Parathyroid adenoma (tissue), 2 donors: ENCODE measurements around the gene EVI5L.

Source experiments
- H2AFZ ChIP-seq: fragments of 300-600 bp; sonication (generic); one replicate; pipeline ENCODE4 v1.7.0; 2017; ENCODE audit warnings: antibody characterized with exemption, mild to moderate bottlenecking
- H3K27ac ChIP-seq: fragments of 300-600 bp; sonication (generic); one replicate; pipeline ENCODE4 v1.7.0; 2017
- H3K27me3 ChIP-seq: fragments of 300-600 bp; sonication (generic); one replicate; pipeline ENCODE4 v1.7.0; 2017; ENCODE audit warnings: low read length; ENCODE audit not compliant: control insufficient read depth, insufficient read depth
- H3K36me3 ChIP-seq: fragments of 300-600 bp; sonication (generic); one replicate; pipeline ENCODE4 v1.7.0; 2017; ENCODE audit warnings: low read length; ENCODE audit not compliant: control insufficient read depth, insufficient read depth
- H3K4me1 ChIP-seq: fragments of 300-600 bp; sonication (generic); one replicate; pipeline ENCODE4 v1.7.0; 2017; ENCODE audit warnings: control low read depth
- H3K4me2 ChIP-seq: fragments of 300-600 bp; sonication (generic); one replicate; pipeline ENCODE4 v1.7.0; 2017; ENCODE audit warnings: low read length
- H3K4me3 ChIP-seq: fragments of 300-600 bp; sonication (generic); one replicate; pipeline ENCODE4 v1.7.0; 2017; ENCODE audit warnings: low read depth, low read length
- H3K79me2 ChIP-seq: fragments of 300-600 bp; sonication (generic); one replicate; pipeline ENCODE4 v1.7.0; 2017; ENCODE audit warnings: control low read depth
- H3K9ac ChIP-seq: fragments of 300-600 bp; sonication (generic); one replicate; pipeline ENCODE4 v1.7.0; 2017; ENCODE audit warnings: mild to moderate bottlenecking
- H3K9me3 ChIP-seq: fragments of 300-600 bp; sonication (generic); one replicate; pipeline ENCODE4 v1.7.0; 2017; ENCODE audit warnings: low read length; ENCODE audit not compliant: control insufficient read depth
- TF ChIP-seq, protein P1 (sequence below): fragments of 300-600 bp; sonication (generic); IDR thresholded peaks from one replicate; pipeline ENCODE4 v1.7.0; 2017; ENCODE audit warnings: antibody characterized with exemption, mild to moderate bottlenecking
- donor health status: primary hyperparathyroidism.

Gene EVI5L

DNA sequence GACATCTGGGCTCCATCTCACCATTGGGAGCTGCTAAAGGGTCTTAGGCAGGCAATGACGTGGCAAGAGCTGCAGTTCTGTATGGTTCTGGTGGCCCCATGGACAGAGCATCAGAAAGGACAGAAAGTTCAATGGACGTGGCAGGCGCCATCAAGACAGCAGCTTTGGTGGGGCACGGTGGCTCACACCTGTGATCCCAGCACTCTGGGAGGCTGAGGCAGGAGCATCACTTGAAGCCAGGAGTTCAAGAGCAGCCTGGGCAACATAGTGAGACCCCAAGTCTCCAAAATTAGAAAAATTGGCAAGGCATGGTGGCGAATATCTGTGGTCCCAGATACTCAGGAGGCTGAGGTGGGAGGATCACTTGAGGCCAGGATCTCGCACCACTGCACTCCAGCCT lies 9.5 kb downstream of the EVI5L start:
- no peaks in the 10 kb centered on the region for H3K36me3 ChIP-seq
- TF ChIP-seq, protein P1, sequence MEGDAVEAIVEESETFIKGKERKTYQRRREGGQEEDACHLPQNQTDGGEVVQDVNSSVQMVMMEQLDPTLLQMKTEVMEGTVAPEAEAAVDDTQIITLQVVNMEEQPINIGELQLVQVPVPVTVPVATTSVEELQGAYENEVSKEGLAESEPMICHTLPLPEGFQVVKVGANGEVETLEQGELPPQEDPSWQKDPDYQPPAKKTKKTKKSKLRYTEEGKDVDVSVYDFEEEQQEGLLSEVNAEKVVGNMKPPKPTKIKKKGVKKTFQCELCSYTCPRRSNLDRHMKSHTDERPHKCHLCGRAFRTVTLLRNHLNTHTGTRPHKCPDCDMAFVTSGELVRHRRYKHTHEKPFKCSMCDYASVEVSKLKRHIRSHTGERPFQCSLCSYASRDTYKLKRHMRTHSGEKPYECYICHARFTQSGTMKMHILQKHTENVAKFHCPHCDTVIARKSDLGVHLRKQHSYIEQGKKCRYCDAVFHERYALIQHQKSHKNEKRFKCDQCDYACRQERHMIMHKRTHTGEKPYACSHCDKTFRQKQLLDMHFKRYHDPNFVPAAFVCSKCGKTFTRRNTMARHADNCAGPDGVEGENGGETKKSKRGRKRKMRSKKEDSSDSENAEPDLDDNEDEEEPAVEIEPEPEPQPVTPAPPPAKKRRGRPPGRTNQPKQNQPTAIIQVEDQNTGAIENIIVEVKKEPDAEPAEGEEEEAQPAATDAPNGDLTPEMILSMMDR = no peak
- H3K4me3 ChIP-seq = no peak overlapping the region

DNA sequence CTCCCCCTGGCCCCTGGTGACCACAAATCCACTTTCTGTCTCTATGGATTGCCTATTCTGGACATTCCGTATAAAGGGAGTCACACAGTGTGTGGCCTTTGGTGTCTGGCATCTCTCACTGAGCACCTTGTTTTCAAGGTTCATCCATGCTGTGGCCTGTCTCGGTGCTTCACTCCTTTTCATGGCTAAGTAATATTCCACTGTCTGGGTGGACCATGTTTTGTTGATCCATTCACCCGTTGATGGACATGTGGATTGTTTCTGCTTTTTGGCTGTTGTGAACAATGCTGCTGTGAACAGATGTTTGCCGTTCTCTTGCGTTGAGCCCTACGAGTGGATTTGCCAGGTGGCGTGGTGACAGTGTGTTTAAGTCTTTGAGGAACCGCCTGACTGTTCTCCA lies 10.6 kb downstream of the EVI5L start:
- H3K9ac ChIP-seq = no peak overlapping the region
- H3K36me3 ChIP-seq = no peaks in the 10 kb centered on the region
- H3K9me3 ChIP-seq = no peaks in the 10 kb centered on the region
- no peaks in the 10 kb centered on the region for H3K27me3 ChIP-seq
- no peak overlapping the region for H3K4me2 ChIP-seq
- no peak overlapping the region for H3K4me3 ChIP-seq
- TF ChIP-seq, protein P1 = no peak
- peaks cover 25% of the 10 kb centered on the region for H3K79me2 ChIP-seq
- no peaks in the 10 kb centered on the region for H3K4me1 ChIP-seq
- H3K27ac ChIP-seq = no peak overlapping the region
- no peak overlapping the region for H2AFZ ChIP-seq

More for the DNA sequence above, 9.5 kb downstream of the EVI5L start:
- H2AFZ ChIP-seq = no peak overlapping the region
- no peak overlapping the region for H3K4me2 ChIP-seq
- no peaks in the 10 kb centered on the region for H3K27me3 ChIP-seq
- peaks cover 31% of the 10 kb centered on the region for H3K79me2 ChIP-seq
- H3K9me3 ChIP-seq = no peaks in the 10 kb centered on the region
- no peak overlapping the region for H3K9ac ChIP-seq
- H3K27ac ChIP-seq = no peak overlapping the region
- no peaks in the 10 kb centered on the region for H3K4me1 ChIP-seq

DNA sequence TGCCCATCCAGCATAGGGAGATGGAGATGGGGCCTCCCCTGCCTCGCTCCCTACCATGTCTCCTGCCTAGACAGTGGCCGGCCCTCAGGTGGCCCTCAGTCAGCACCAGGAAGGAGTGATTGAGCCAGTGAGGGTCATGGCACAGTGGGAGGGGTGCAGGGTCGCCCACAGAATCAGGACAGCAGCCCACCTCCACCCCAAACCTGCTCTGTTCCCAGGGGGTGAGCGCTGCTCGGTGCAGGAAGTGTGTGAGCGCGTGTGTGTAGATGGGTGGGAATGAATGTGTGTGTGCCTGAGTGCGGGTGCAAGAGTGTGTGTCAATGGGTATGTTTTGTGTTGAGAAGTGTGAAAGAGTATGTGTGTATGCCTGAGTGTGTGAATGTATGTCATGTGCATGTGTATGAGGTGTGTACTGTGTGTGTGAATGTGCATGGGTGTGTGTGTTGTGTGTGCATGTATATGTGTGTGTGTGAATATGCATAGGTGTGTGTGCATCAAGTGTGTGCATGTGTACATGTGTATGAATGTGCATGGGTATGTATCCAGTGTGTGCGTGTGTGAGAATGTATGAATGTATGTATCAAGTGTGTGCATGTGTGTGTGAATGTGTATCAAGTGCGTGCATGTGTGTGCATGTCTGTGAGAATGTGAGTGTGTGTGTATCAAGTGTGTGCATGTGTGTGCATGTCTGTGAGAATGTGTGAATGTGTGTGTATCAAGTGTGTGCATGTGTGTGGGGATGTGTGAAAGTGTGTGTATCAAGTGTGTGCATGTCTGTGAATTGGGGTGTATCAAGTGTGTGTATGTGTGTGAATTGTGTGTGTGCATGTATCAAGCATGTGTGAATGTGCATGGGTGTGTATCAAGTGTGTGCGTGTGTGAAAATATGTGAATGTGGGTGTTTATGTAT lies 12.0 kb downstream of the EVI5L start:
- H3K27ac ChIP-seq = no peak overlapping the region
- H3K4me2 ChIP-seq = no peak overlapping the region
- TF ChIP-seq, protein P1 = no peak
- no peaks in the 10 kb centered on the region for H3K36me3 ChIP-seq
- H3K27me3 ChIP-seq = no peaks in the 10 kb centered on the region
- no peak overlapping the region for H3K4me3 ChIP-seq
- H2AFZ ChIP-seq = no peak overlapping the region
- no peaks in the 10 kb centered on the region for H3K9me3 ChIP-seq
- no peaks in the 10 kb centered on the region for H3K4me1 ChIP-seq
- H3K9ac ChIP-seq = no peak overlapping the region
- peaks cover 18% of the 10 kb centered on the region for H3K79me2 ChIP-seq

DNA sequence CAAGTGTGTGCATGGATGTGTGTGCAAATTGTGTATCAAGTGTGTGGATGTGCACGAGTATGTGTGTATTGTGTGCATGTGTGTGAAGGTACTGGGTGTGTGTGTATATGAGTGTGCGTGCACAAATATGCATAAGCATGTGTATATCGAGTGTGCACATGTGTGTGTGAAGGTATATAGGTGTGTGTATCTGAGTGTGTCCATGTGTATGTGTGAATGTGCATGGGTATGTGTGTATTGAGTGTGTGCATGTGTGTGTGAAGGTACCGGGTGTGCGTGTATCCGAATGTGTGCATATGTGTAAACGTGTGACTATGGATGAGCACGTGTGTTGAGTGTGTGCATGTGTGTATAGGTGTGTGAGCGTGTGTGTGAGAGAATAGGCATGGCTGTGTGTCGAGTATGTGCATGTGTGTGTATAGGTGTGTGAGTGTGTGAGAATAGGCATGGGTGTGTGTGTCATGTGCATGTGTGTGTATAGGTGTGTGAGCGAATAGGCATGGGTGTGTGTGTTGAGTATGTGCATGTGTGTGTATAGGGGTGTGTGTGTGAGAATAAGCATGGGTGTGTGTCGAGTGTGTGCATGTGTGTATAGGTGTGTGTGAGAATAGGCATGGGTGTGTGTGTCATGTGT lies 12.8 kb downstream of the EVI5L start:
- Histone ChIP-seq H3K36me3 (no peaks in the 10 kb centered on the region), H3K9me3 (no peaks in the 10 kb centered on the region), H3K9ac (no peak overlapping the region), H3K4me2 (no peak overlapping the region), H3K4me1 (no peaks in the 10 kb centered on the region), H3K79me2 (peaks cover 18% of the 10 kb centered on the region), H3K27me3 (no peaks in the 10 kb centered on the region), H2AFZ (no peak overlapping the region), H3K4me3 (no peak overlapping the region), H3K27ac (no peak overlapping the region)
- TF ChIP-seq, protein P1 = no peak
